HepG2 (cell line): Measurements from ENCODE around the gene RBM12. TPM values are rescaled to one million over a fixed set of nuclear protein-coding genes. Genes with fewer than 3 reads are reported as not detected.

Source experiments
- ARID2 ChIP-seq: sonication (generic); formaldehyde crosslinking; IDR thresholded peaks from 2 replicates; pipeline ENCODE4 v1.8.1; 2022; ENCODE audit warnings: mild to moderate bottlenecking, missing genetic modification reagents, borderline replicate concordance
- CEBPB ChIP-seq: IDR thresholded peaks from 2 replicates; pipeline ENCODE4 v1.6.1; 2011; ENCODE audit warnings: low read depth, low read length, improper control_type of control experiment, borderline replicate concordance
- CSRNP1 ChIP-seq: sonication (generic); formaldehyde crosslinking; IDR thresholded peaks from 2 replicates; pipeline ENCODE4 v1.8.1; 2023; ENCODE audit warnings: mild to moderate bottlenecking, missing genetic modification reagents
- EEA1 ChIP-seq: sonication (generic); formaldehyde crosslinking; IDR thresholded peaks from 2 replicates; pipeline ENCODE4 v1.5.1; 2020; ENCODE audit warnings: mild to moderate bottlenecking, missing genetic modification reagents, borderline replicate concordance
- FOXM1 ChIP-seq: sonication (generic); formaldehyde crosslinking; IDR thresholded peaks from 2 replicates; pipeline ENCODE4 v1.5.0; 2020; ENCODE audit warnings: missing genetic modification reagents
- HNRNPLL ChIP-seq: fragments of 200-400 bp; formaldehyde crosslinking; IDR thresholded peaks from 2 replicates; pipeline ENCODE4 v1.6.1; 2017; ENCODE audit warnings: mild to moderate bottlenecking, low read depth, low read length; ENCODE audit not compliant: poor library complexity, severe bottlenecking
- KAT2B ChIP-seq: fragments of 150-350 bp; IDR thresholded peaks from 2 replicates; pipeline ENCODE4 v1.6.1; 2014; ENCODE audit warnings: low read depth, low read length, borderline replicate concordance
- LBX2 ChIP-seq: sonication (generic); formaldehyde crosslinking; IDR thresholded peaks from 2 replicates; pipeline ENCODE4 v1.5.0; 2020; ENCODE audit warnings: missing genetic modification reagents, mild to moderate bottlenecking, borderline replicate concordance
- MAFG ChIP-seq: sonication (generic); formaldehyde crosslinking; IDR thresholded peaks from 2 replicates; pipeline ENCODE4 v1.5.1; 2020; ENCODE audit warnings: mild to moderate bottlenecking, missing genetic modification reagents
- MTF1 ChIP-seq: sonication (generic); formaldehyde crosslinking; IDR thresholded peaks from 2 replicates; pipeline ENCODE4 v1.5.0; 2020; ENCODE audit warnings: missing genetic modification reagents
- MZF1 ChIP-seq: sonication (generic); formaldehyde crosslinking; IDR thresholded peaks from 2 replicates; pipeline ENCODE4 v1.8.1; 2023; ENCODE audit warnings: mild to moderate bottlenecking, missing genetic modification reagents, borderline replicate concordance
- PREB ChIP-seq: sonication (generic); formaldehyde crosslinking; IDR thresholded peaks from 2 replicates; pipeline ENCODE4 v1.4.0; 2020; ENCODE audit warnings: missing genetic modification reagents
- SRY ChIP-seq: sonication (generic); formaldehyde crosslinking; IDR thresholded peaks from 2 replicates; pipeline ENCODE4 v1.8.0; 2022; ENCODE audit warnings: mild to moderate bottlenecking, missing genetic modification reagents
- TSC22D2 ChIP-seq: sonication (generic); formaldehyde crosslinking; IDR thresholded peaks from 2 replicates; pipeline ENCODE4 v1.5.1; 2020; ENCODE audit warnings: missing genetic modification reagents, mild to moderate bottlenecking, borderline replicate concordance
- ZBTB2 ChIP-seq: sonication (generic); formaldehyde crosslinking; IDR thresholded peaks from 2 replicates; pipeline ENCODE4 v1.8.0; 2022; ENCODE audit warnings: low read depth, missing genetic modification reagents
- ZBTB49 ChIP-seq: sonication (generic); formaldehyde crosslinking; IDR thresholded peaks from 2 replicates; pipeline ENCODE4 v1.4.0; 2020; ENCODE audit warnings: missing genetic modification reagents, borderline replicate concordance
- ZFP82 ChIP-seq: sonication (generic); formaldehyde crosslinking; IDR thresholded peaks from 2 replicates; pipeline ENCODE4 v1.5.1; 2020; ENCODE audit warnings: mild to moderate bottlenecking, missing genetic modification reagents, borderline replicate concordance
- ZMYM3 ChIP-seq: sonication (generic); formaldehyde crosslinking; IDR thresholded peaks from 2 replicates; pipeline ENCODE4 v1.5.1; 2020; ENCODE audit warnings: mild to moderate bottlenecking, missing genetic modification reagents
- ZNF331 ChIP-seq: sonication (generic); formaldehyde crosslinking; IDR thresholded peaks from 2 replicates; pipeline ENCODE4 v1.4.0; 2020; ENCODE audit warnings: missing genetic modification reagents
- ZNF557 ChIP-seq: sonication (generic); formaldehyde crosslinking; IDR thresholded peaks from 2 replicates; pipeline ENCODE4 v1.4.0; 2020; ENCODE audit warnings: missing genetic modification reagents
- ZNF577 ChIP-seq: sonication (generic); formaldehyde crosslinking; IDR thresholded peaks from 2 replicates; pipeline ENCODE4 v1.4.0; 2020; ENCODE audit warnings: mild to moderate bottlenecking, low read depth, missing genetic modification reagents, borderline replicate concordance
- ZNF816 ChIP-seq: sonication (generic); formaldehyde crosslinking; IDR thresholded peaks from 2 replicates; pipeline ENCODE4 v1.8.0; 2022; ENCODE audit warnings: missing genetic modification reagents, mild to moderate bottlenecking, borderline replicate concordance
- ZSCAN12 ChIP-seq: sonication (generic); formaldehyde crosslinking; IDR thresholded peaks from 2 replicates; pipeline ENCODE4 v1.9.0; 2021; ENCODE audit warnings: mild to moderate bottlenecking, missing genetic modification reagents
- polyA plus RNA-seq, 8 experiments: library from polyadenylated mRNA; depleted of rRNA in 3 of 8; stranded (reverse) in 7 of 8; unstranded in 1 of 8; fragments of >200 nt; fragmentation: Illumina TruSeq in 4 of 8; extraction: Trizol in 4 of 8; gene quantifications; 2 replicates each; pipeline versions ENCODE4 v1.2.1 to v1.2.3, GENCODE V29; 2011 to 2016; ENCODE audit warnings: low read depth in 4 of 8, missing spikeins in 1 of 8, mixed read lengths in 1 of 8; ENCODE audit not compliant: insufficient read depth in 1 of 8
- total RNA-seq, 5 experiments: library from RNA; depleted of rRNA; stranded (reverse); fragments of >200 nt; fragmentation: Illumina TruSeq; extraction: Trizol; gene quantifications; 2 replicates each; pipeline ENCODE4 v1.2.3, GENCODE V29; 2016; ENCODE audit warnings: low read depth in 1 of 5

The RBM12 gene
- total and polyA plus RNA-seq, 2 of the 13 experiments (the other 11 are each of a cell fraction or from before 2014, with no cell fraction given): 97.9 to 104 TPM

- no peak for TF ChIP-seq MTF1 (CRISPR knock-in tag)
- no peak for TF ChIP-seq KAT2B
- TF ChIP-seq LBX2: no peak
- no peak for TF ChIP-seq FOXM1 (CRISPR knock-in tag)
- no peak for TF ChIP-seq PREB
- TF ChIP-seq ZBTB49 (CRISPR knock-in tag): no peak
- peak; percentile 52 for TF ChIP-seq ZMYM3 (CRISPR knock-in tag)
- no peak for TF ChIP-seq ARID2 (CRISPR knock-in tag)
- no peak for TF ChIP-seq ZBTB2 (CRISPR knock-in tag)
- no peak for TF ChIP-seq MZF1 (CRISPR knock-in tag)
- no peak for TF ChIP-seq ZNF557 (CRISPR knock-in tag)
- TF ChIP-seq ZNF577 (CRISPR knock-in tag): no peak
- no peak for TF ChIP-seq CSRNP1 (CRISPR knock-in tag)
- no peak for TF ChIP-seq TSC22D2 (CRISPR knock-in tag)
- peak; percentile 73 for TF ChIP-seq ZNF331 (CRISPR knock-in tag)
- no peak for TF ChIP-seq SRY (CRISPR knock-in tag)
- TF ChIP-seq ZNF816 (CRISPR knock-in tag): no peak
- no peak for TF ChIP-seq MAFG (CRISPR knock-in tag)
- TF ChIP-seq ZSCAN12: no peak
- TF ChIP-seq HNRNPLL: no peak
- TF ChIP-seq CEBPB: no peak
- TF ChIP-seq EEA1 (CRISPR knock-in tag): no peak
- no peak for TF ChIP-seq ZFP82 (CRISPR knock-in tag)
Measured at GRCh38 chr20:35695245-35695749, 30.6 kb upstream of the RBM12 start (continued).
